Glomerular endothelial cell (primary cell): ENCODE measurements around the gene CAMK4. TPM values are rescaled to one million over a fixed set of nuclear protein-coding genes. Genes with fewer than 3 reads are reported as not detected.
A peak's percentile ranks its signal among the peaks of the same experiment; 100 is the strongest.
"Not testable (repeated sequence)": the region's sequence is repeated elsewhere in the genome, so short reads cannot be mapped to it uniquely, and the experiment has no call there.

Experiments used
- DNase-seq: peaks from one replicate; pipeline ENCODE4 v3.0.0-alpha.2; 2011; ENCODE audit warnings: low read depth, low spot score; ENCODE audit errors: extremely low read depth
- total RNA-seq: library from RNA; depleted of rRNA; stranded (reverse); fragments of >200 nt; gene quantifications from 2 replicates; pipeline ENCODE4 v1.2.3, GENCODE V29; 2015

CAMK4 gene
- total RNA-seq, 1 donor from 2014 or later = 5.8 TPM

- no peak for DNase-seq
Observed at GRCh38 chr5:111375645-111376044, 151.5 kb downstream of the CAMK4 start.

GRCh38 chr5:111377306-111377705, 153.1 kb downstream of the CAMK4 start:
- DNase-seq = no peak

- no peak for DNase-seq
Observed at GRCh38 chr5:111379391-111379816, 155.2 kb downstream of the CAMK4 start.

GRCh38 chr5:111383288-111383970, 159.2 kb downstream of the CAMK4 start:
- no peak for DNase-seq

GRCh38 chr5:111384220-111384619, 160.0 kb downstream of the CAMK4 start:
- DNase-seq = no peak

- DNase-seq = no peak
Observed at GRCh38 chr5:111385051-111385450, 160.9 kb downstream of the CAMK4 start.

- no peak for DNase-seq
Observed at GRCh38 chr5:111385970-111386831, 162.0 kb downstream of the CAMK4 start.

- DNase-seq = no peak
Observed at GRCh38 chr5:111386832-111387162, 162.6 kb downstream of the CAMK4 start.

GRCh38 chr5:111387361-111387760, 163.2 kb downstream of the CAMK4 start:
- DNase-seq = no peak

- no peak for DNase-seq
Observed at GRCh38 chr5:111389390-111390082, 165.4 kb downstream of the CAMK4 start.

- no peak for DNase-seq
Observed at GRCh38 chr5:111392181-111392580, 168.0 kb downstream of the CAMK4 start.

GRCh38 chr5:111394586-111394985, 170.4 kb downstream of the CAMK4 start:
- peak; percentile 16 for DNase-seq

- DNase-seq = no peak
Observed at GRCh38 chr5:111398013-111398412, 173.8 kb downstream of the CAMK4 start.

GRCh38 chr5:111399113-111399512, 174.9 kb downstream of the CAMK4 start:
- no peak for DNase-seq

GRCh38 chr5:111401906-111402305, 177.7 kb downstream of the CAMK4 start:
- no peak for DNase-seq

- DNase-seq = peak; percentile 14
Observed at GRCh38 chr5:111404270-111404769, 180.1 kb downstream of the CAMK4 start.

GRCh38 chr5:111407562-111407961, 183.4 kb downstream of the CAMK4 start:
- no peak for DNase-seq

GRCh38 chr5:111408817-111409216, 184.6 kb downstream of the CAMK4 start:
- DNase-seq = no peak

- not testable (repeated sequence) for DNase-seq
Observed at GRCh38 chr5:111409266-111409665, 185.1 kb downstream of the CAMK4 start.

GRCh38 chr5:111410067-111410466, 185.9 kb downstream of the CAMK4 start:
- not testable (repeated sequence) for DNase-seq

- no peak for DNase-seq
Observed at GRCh38 chr5:111411301-111411700, 187.1 kb downstream of the CAMK4 start.
